Endothelial cell (in vitro differentiated cells): ENCODE results near the gene LINS1. TPM values are rescaled to one million over a fixed set of nuclear protein-coding genes. Genes with fewer than 3 reads are reported as not detected.

Experiments used
- DNase-seq: peaks from one replicate; pipeline ENCODE4 v3.0.0; 2021; ENCODE audit warnings: low spot score
- H3K27ac Mint-ChIP-seq: one replicate; pipeline ENCODE4 v1.8.0; 2021; ENCODE audit warnings: mixed read lengths, inconsistent platforms; ENCODE audit not compliant: unreplicated experiment
- H3K27me3 Mint-ChIP-seq: one replicate; pipeline ENCODE4 v1.8.0; 2021; ENCODE audit warnings: mild to moderate bottlenecking, moderate library complexity, mixed read lengths, inconsistent platforms; ENCODE audit not compliant: unreplicated experiment
- H3K36me3 Mint-ChIP-seq: one replicate; pipeline ENCODE4 v1.8.0; 2021; ENCODE audit warnings: mild to moderate bottlenecking, low read depth, mixed read lengths, inconsistent platforms; ENCODE audit not compliant: unreplicated experiment
- H3K4me1 Mint-ChIP-seq: one replicate; pipeline ENCODE4 v1.8.0; 2021; ENCODE audit warnings: mild to moderate bottlenecking, mixed read lengths, inconsistent platforms; ENCODE audit not compliant: unreplicated experiment
- H3K4me3 Mint-ChIP-seq: one replicate; pipeline ENCODE4 v1.8.0; 2021; ENCODE audit warnings: mild to moderate bottlenecking, mixed read lengths, inconsistent platforms; ENCODE audit not compliant: unreplicated experiment
- H3K9me3 Mint-ChIP-seq: one replicate; pipeline ENCODE4 v1.8.0; 2021; ENCODE audit warnings: mixed read lengths, inconsistent platforms; ENCODE audit not compliant: unreplicated experiment
- CTCF ChIP-seq: fragments of 200-600 bp; sonication (generic); IDR thresholded peaks from one replicate; pipeline ENCODE4 v1.5.0; 2021; ENCODE audit warnings: antibody characterized with exemption; ENCODE audit not compliant: unreplicated experiment
- total RNA-seq: library from RNA; stranded (reverse); fragmentation: NEBNext Ultra II Directional; extraction: Animal tissue kit (Norgen Biotek cat#: 25700); gene quantifications from one replicate; pipeline ENCODE4 v1.2.1, GENCODE V29; 2021; ENCODE audit not compliant: unreplicated experiment

LINS1 gene
- total RNA-seq, 1 donor from 2014 or later = 10.2 TPM

- TF ChIP-seq CTCF = no peak
- H3K4me1 Mint-ChIP-seq = no peaks in the 10 kb centered on the region
- H3K27ac Mint-ChIP-seq = no peak overlapping the region
- peaks cover 2% of the 10 kb centered on the region for H3K27me3 Mint-ChIP-seq
- H3K9me3 Mint-ChIP-seq = peaks cover 4% of the 10 kb centered on the region
- no peak overlapping the region for H3K4me3 Mint-ChIP-seq
- H3K36me3 Mint-ChIP-seq = peaks cover 37% of the 10 kb centered on the region
- DNase-seq = no peak
These were observed 13.2 kb downstream of the LINS1 start for GRCh38 chr15:100588638-100589242.

- Mint-ChIP-seq H3K27me3 (peaks cover 5% of the 10 kb centered on the region), H3K4me3 (no peak overlapping the region), H3K27ac (no peak overlapping the region), H3K9me3 (no peaks in the 10 kb centered on the region), H3K36me3 (peaks cover 19% of the 10 kb centered on the region), H3K4me1 (no peaks in the 10 kb centered on the region)
- TF ChIP-seq CTCF = no peak
- DNase-seq = no peak
These were observed 21.6 kb downstream of the LINS1 start for GRCh38 chr15:100580414-100580813.

- no peak for TF ChIP-seq CTCF
- H3K4me3 Mint-ChIP-seq = no peak overlapping the region
- peaks cover 5% of the 10 kb centered on the region for H3K4me1 Mint-ChIP-seq
- DNase-seq = no peak
- no peak overlapping the region for H3K27ac Mint-ChIP-seq
- peaks cover 5% of the 10 kb centered on the region for H3K36me3 Mint-ChIP-seq
- H3K9me3 Mint-ChIP-seq = no peaks in the 10 kb centered on the region
- no peaks in the 10 kb centered on the region for H3K27me3 Mint-ChIP-seq
These were observed 28.5 kb downstream of the LINS1 start for GRCh38 chr15:100573526-100573925.

- H3K4me3 Mint-ChIP-seq = no peak overlapping the region
- TF ChIP-seq CTCF = peak; percentile 69
- H3K36me3 Mint-ChIP-seq = peaks cover 5% of the 10 kb centered on the region
- no peaks in the 10 kb centered on the region for H3K9me3 Mint-ChIP-seq
- no peaks in the 10 kb centered on the region for H3K27me3 Mint-ChIP-seq
- no peak for DNase-seq
- H3K4me1 Mint-ChIP-seq = peaks cover 5% of the 10 kb centered on the region
- H3K27ac Mint-ChIP-seq = no peak overlapping the region
These were observed 29.5 kb downstream of the LINS1 start for GRCh38 chr15:100572362-100572983.

GRCh38 chr15:100571592-100572167 lies 30.3 kb downstream of the LINS1 start:
- no peak for TF ChIP-seq CTCF
- no peak overlapping the region for H3K27ac Mint-ChIP-seq
- peaks cover 5% of the 10 kb centered on the region for H3K4me1 Mint-ChIP-seq
- no peaks in the 10 kb centered on the region for H3K27me3 Mint-ChIP-seq
- DNase-seq = no peak
- H3K36me3 Mint-ChIP-seq = peaks cover 5% of the 10 kb centered on the region
- H3K9me3 Mint-ChIP-seq = no peaks in the 10 kb centered on the region
- no peak overlapping the region for H3K4me3 Mint-ChIP-seq
